SJSA1 (cell line): ENCODE measurements around the gene KIF7. TPM values are rescaled to one million over a fixed set of nuclear protein-coding genes. Genes with fewer than 3 reads are reported as not detected.
"Not testable (repeated sequence)": the region's sequence is repeated elsewhere in the genome, so short reads cannot be mapped to it uniquely, and the experiment has no call there.

ENCODE experiments used
- DNase-seq, 2 experiments: peaks; one replicate each; pipeline ENCODE4 v3.0.0-alpha.2; 2015 to 2020; ENCODE audit warnings: low spot score in 2 of 2, low read depth in 1 of 2
- H3K27ac ChIP-seq: fragments of 250-450 bp; sonication (Bioruptor Pico); 2 replicates; pipeline ENCODE4 v1.5.1; 2020; ENCODE audit warnings: mild to moderate bottlenecking, moderate library complexity
- H3K27me3 ChIP-seq: fragments of 250-450 bp; sonication (Bioruptor Pico); replicated peaks from 2 replicates; pipeline ENCODE4 v1.5.1; 2020; ENCODE audit warnings: mild to moderate bottlenecking, moderate library complexity
- H3K36me3 ChIP-seq: fragments of 250-450 bp; sonication (Bioruptor Pico); 2 replicates; pipeline ENCODE4 v1.5.1; 2020; ENCODE audit warnings: mild to moderate bottlenecking
- H3K4me1 ChIP-seq: fragments of 250-450 bp; sonication (Bioruptor Pico); replicated peaks from 2 replicates; pipeline ENCODE4 v1.6.1; 2021; ENCODE audit warnings: mild to moderate bottlenecking
- H3K4me3 ChIP-seq: fragments of 250-450 bp; sonication (Bioruptor Pico); 2 replicates; pipeline ENCODE4 v1.5.1; 2020; ENCODE audit warnings: mild to moderate bottlenecking
- H3K9me3 ChIP-seq: fragments of 250-450 bp; sonication (Bioruptor Pico); replicated peaks from 2 replicates; pipeline ENCODE4 v1.5.1; 2020; ENCODE audit warnings: mild to moderate bottlenecking
- total RNA-seq: library from RNA; depleted of rRNA; stranded (reverse); fragments of >200 nt; shearing (Covaris generic); gene quantifications from 2 replicates; pipeline ENCODE4 v1.2.3, GENCODE V29; 2014; rRNA removed

The KIF7 gene
- total RNA-seq, 1 experiment from 2014 or later, result 13.8 TPM

DNA sequence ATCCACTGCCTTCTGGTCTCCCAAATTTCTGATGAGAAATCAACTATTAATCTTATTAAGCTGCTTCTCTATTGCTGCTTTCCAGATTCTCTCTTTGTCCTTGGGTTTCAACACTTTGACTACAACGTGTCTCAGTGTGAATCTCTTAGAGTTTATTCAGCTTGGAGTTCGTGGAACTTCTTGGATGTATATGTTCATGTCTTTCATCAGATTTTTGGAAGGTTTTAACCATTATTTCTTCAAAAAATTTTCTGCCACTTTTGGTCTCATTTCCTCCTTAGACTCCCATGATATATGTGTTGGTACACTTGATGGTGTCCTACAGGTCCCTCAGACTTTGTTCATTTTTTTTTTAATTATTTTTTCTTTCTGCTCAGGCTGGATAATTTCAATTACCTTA is 44.0 kb downstream of the KIF7 start:
- H3K9me3 ChIP-seq, result peaks cover 9% of the 10 kb centered on the region; the same call in 1 of the 2 replicates
- no peak overlapping the region for H3K4me3 ChIP-seq
- no peaks in the 10 kb centered on the region for H3K27me3 ChIP-seq
- no peak for DNase-seq
- H3K36me3 ChIP-seq, result peaks cover 94% of the 10 kb centered on the region
- H3K4me1 ChIP-seq, result no peaks in the 10 kb centered on the region
- no peak overlapping the region for H3K27ac ChIP-seq

DNA sequence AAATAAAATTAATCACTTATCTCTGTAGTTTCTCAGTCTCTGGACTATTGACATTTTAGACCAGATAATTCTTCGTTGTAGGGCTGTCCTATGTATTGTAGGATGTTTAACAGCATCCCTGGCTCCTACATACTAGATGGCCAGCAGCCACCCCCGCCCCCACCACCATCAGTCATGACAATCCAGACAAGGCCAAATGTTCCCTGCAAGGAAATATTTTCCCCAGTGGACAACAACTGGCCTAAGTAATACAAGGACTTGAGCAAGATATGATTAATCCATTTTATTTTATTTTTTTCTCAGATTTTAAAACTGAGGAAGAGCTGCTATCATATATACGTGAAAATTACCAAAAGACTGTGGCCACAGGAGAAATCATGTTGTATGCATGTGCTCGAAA is 56.2 kb downstream of the KIF7 start:
- no peak overlapping the region for H3K4me3 ChIP-seq
- H3K27ac ChIP-seq, result no peak overlapping the region
- no peak for DNase-seq
- H3K4me1 ChIP-seq, result no peaks in the 10 kb centered on the region
- no peaks in the 10 kb centered on the region for H3K9me3 ChIP-seq
- peaks cover 98% of the 10 kb centered on the region for H3K36me3 ChIP-seq
- no peaks in the 10 kb centered on the region for H3K27me3 ChIP-seq

DNA sequence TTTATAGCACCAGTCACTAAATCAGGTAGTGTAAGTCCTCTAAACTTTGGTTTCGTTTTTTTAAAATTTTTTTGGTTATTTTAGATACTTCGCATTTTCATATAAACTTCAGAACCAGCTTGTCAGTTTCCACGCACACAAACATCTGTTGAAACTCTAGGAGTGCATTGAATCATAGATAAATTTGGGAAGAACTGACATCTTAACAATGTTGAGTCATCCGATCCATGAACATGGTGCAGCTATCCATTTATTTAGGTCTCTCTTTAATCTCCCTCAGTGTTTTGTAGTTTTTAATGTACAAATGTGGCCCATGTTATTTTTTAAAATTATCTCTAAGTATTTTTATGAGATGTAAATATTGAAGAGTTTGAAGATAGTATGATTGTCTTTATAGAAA is 62.2 kb downstream of the KIF7 start:
- no peak for DNase-seq
- no peak overlapping the region for H3K27ac ChIP-seq

DNA sequence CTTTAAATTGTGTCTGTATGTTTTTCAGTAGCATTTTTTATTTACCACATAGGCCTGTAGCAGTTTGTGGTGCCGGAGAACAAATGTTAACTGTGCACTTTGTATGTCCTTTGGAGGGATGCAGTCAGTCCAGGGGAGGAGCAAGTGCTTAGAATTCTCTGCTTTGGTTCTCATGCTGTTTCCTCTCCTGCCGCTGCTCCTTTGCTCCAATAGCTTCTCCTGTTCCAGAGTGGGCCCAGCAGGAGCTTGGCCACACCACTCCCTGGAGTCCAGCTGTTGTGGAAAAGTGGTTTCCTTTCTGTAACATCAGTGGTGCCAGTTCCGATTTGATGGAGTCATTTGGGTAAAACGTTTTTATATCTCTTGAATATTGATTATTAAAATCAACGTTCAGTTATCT is 63.4 kb downstream of the KIF7 start:
- H3K36me3 ChIP-seq, result peaks cover 97% of the 10 kb centered on the region
- H3K9me3 ChIP-seq, result no peaks in the 10 kb centered on the region
- H3K4me3 ChIP-seq, result no peak overlapping the region
- no peak overlapping the region for H3K27ac ChIP-seq
- no peak for DNase-seq
- H3K4me1 ChIP-seq, result no peaks in the 10 kb centered on the region
- no peaks in the 10 kb centered on the region for H3K27me3 ChIP-seq

More for the DNA sequence above, 62.2 kb downstream of the KIF7 start:
- Histone ChIP-seq H3K36me3 (peaks cover 97% of the 10 kb centered on the region), H3K4me3 (no peak overlapping the region), H3K9me3 (no peaks in the 10 kb centered on the region), H3K27me3 (no peaks in the 10 kb centered on the region), H3K4me1 (no peaks in the 10 kb centered on the region)

DNA sequence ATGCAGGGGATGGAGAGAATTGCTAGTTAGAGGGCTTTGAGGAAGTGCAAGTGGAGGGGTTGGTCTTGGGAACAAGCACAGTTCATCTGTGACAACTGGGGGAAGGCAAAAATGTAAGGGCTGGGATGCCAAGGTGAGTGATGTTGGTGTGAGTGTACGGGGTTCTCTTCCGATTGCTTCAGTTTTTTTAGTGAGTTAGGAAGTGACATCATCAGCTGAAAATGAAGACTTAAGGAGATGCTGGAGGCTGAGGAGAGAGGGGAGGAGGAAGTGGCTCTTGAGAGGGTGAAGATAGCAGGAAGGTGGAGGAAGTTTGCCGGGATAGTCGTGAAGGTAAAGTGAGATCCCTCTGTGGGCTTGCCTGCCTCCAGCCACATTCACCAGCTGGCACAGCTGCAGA is 67.3 kb downstream of the KIF7 start:
- no peaks in the 10 kb centered on the region for H3K4me1 ChIP-seq
- H3K36me3 ChIP-seq, result peaks cover 97% of the 10 kb centered on the region
- H3K4me3 ChIP-seq, result no peak overlapping the region
- DNase-seq, result no peak
- H3K27me3 ChIP-seq, result no peaks in the 10 kb centered on the region
- H3K27ac ChIP-seq, result no peak overlapping the region
- no peaks in the 10 kb centered on the region for H3K9me3 ChIP-seq

DNA sequence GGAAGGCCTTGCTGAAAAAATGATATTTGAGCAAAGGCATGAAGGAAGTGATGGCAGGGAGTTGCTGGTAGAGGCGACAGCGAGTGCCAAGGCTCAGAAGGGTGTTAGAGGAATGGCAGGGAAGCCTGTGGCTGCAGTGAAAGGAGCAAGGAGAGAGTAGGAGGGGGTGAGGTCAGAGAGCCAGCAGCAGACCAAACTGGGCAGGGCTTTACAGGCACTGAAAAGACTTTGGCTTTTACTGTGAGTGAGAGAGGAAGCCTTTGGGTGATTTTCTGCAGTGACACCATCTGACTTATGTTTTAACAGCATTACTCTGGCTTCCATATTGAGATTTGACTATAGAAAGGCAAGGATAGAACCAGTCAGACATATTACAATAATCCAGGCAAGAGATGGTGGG is 68.6 kb downstream of the KIF7 start:
- Histone ChIP-seq H3K27me3 (no peaks in the 10 kb centered on the region), H3K27ac (no peak overlapping the region), H3K36me3 (peaks cover 93% of the 10 kb centered on the region), H3K4me3 (no peak overlapping the region), H3K9me3 (no peaks in the 10 kb centered on the region), H3K4me1 (no peaks in the 10 kb centered on the region)
- no peak for DNase-seq

DNA sequence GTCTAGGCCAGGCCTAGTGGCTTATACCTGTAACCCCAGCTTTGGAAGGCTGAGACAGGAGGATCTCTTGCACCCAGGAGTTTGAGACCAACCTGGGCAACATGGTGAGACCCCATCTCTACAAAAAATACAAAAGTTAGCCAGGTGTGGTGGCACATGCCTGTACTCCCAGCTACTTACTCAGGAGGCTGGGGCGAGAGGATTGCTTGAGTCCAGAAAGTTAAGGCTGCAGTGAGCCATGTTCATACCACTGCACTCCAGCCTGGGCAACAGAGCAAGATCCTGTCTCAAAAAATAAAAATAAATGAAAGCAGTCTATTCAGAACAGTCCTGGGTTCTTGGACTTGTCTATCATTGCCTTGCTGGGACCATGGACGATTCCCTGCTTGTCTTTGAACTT is 74.5 kb downstream of the KIF7 start:
- Histone ChIP-seq H3K36me3 (peaks cover 83% of the 10 kb centered on the region), H3K4me1 (peaks cover 14% of the 10 kb centered on the region)
- not testable (repeated sequence) for H3K4me3 ChIP-seq, H3K27ac ChIP-seq, H3K9me3 ChIP-seq, DNase-seq, H3K27me3 ChIP-seq

DNA sequence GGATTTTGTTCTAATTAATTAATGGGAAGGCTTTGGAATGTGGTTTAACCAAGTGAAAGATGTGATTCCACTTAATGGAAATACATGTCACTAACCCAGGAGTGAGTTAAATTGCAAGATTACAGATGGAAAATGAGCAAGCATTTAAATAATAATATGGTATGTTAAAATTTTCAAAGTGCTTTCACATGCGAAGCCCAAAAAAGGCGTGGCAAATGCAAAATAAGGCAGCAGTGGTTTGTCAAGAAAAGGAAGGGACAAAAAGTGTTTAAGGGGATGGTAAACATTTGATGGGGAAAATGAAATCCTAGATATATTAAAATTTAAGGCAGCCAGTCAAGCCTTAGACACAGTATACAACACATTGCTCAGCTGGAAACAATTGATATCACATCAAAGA is 77.1 kb downstream of the KIF7 start:
- H3K27me3 ChIP-seq, result no peaks in the 10 kb centered on the region
- no peak overlapping the region for H3K4me3 ChIP-seq
- DNase-seq, result no peak
- peaks cover 61% of the 10 kb centered on the region for H3K36me3 ChIP-seq
- H3K4me1 ChIP-seq, result peaks cover 14% of the 10 kb centered on the region
- no peaks in the 10 kb centered on the region for H3K9me3 ChIP-seq
- no peak overlapping the region for H3K27ac ChIP-seq

Other genes with a start within 250 kb of the KIF7 start
- not detected in 2 replicates for gene RHCG, start 158.9 kb downstream of the KIF7 start, total RNA-seq
- gene TICRR, start 80.0 kb downstream of the KIF7 start, total RNA-seq, result 8.6 and 10.5 TPM in 2 replicates
- gene PLIN1, start 23.9 kb upstream of the KIF7 start, total RNA-seq, result not detected in 2 replicates
- gene PEX11A, start 35.3 kb upstream of the KIF7 start, total RNA-seq, result 4.8 and 15.0 TPM in 2 replicates
- 0.05 TPM in 1 of 2 replicates, not detected in the other for gene WDR93, start 35.3 kb upstream of the KIF7 start, total RNA-seq
- 0.26 TPM in 1 of 2 replicates, not detected in the other for gene MESP1, start 95.8 kb upstream of the KIF7 start, total RNA-seq
- gene MESP2, start 120.9 kb upstream of the KIF7 start, total RNA-seq, result not detected in 2 replicates
- gene ANPEP, start 159.4 kb upstream of the KIF7 start, total RNA-seq, result 3.2 and 5.1 TPM in 2 replicates
- gene AP3S2, start 238.5 kb upstream of the KIF7 start, total RNA-seq, result 59.2 and 65.7 TPM in 2 replicates